PC-3 (cell line): ENCODE measurements around the gene MET. TPM values are rescaled to one million over a fixed set of nuclear protein-coding genes. Genes with fewer than 3 reads are reported as not detected.

Experiments
- ATAC-seq: fragments of 200-7000 bp; cut with Tn5 transposase; 2 replicates; pipeline ENCODE4 v1.9.1; 2020; ENCODE audit warnings: mild to moderate bottlenecking, moderate library complexity
- BruUV-seq: library from RNA; stranded (reverse); fragments of 400-500 nt; replicated peaks from 2 replicates; lab custom pipeline; 2021; lab: Mats Ljungman, UMichigan
- CTCF ChIA-PET: fragments of 300-600 bp; sonication (Branson Sonifier 250); formaldehyde crosslinking; loops from one replicate; lab custom pipeline; 2022; ENCODE audit warnings: antibody characterized with exemption; lab: Charles Lee
- POLR2A ChIA-PET: fragments of 300-600 bp; sonication (Branson Sonifier 250); formaldehyde crosslinking; loops from one replicate; lab custom pipeline; 2022; ENCODE audit warnings: antibody characterized with exemption; ENCODE audit not compliant: unreplicated experiment; lab: Charles Lee
- DNase-seq: peaks from one replicate; pipeline ENCODE4 v3.0.0-alpha.2; 2015
- H2AFZ ChIP-seq: fragments of 300-600 bp; sonication (generic); 2 replicates; pipeline ENCODE4 v1.6.0; 2016; ENCODE audit warnings: antibody characterized with exemption, low read length
- H3F3A ChIP-seq: fragments of 300-600 bp; sonication (generic); one replicate; pipeline ENCODE4 v1.6.0; 2017; ENCODE audit warnings: antibody characterized with exemption, low read length, control low read depth, mild to moderate bottlenecking; ENCODE audit not compliant: unreplicated experiment
- H3K27ac ChIP-seq: fragments of 300-600 bp; sonication (generic); 2 replicates; pipeline ENCODE4 v1.5.1; 2016; ENCODE audit warnings: mild to moderate bottlenecking, low read length
- H3K27me3 ChIP-seq: fragments of 300-600 bp; sonication (generic); 2 replicates; pipeline ENCODE4 v1.6.1; 2016; ENCODE audit warnings: low read length, mixed read lengths
- H3K36me3 ChIP-seq: fragments of 300-600 bp; sonication (generic); 2 replicates; pipeline ENCODE4 v1.6.1; 2016; ENCODE audit warnings: low read depth, mixed run types, low read length, mixed read lengths
- H3K4me1 ChIP-seq: fragments of 300-600 bp; sonication (generic); 2 replicates; pipeline ENCODE4 v1.5.1; 2016; ENCODE audit warnings: low read length; ENCODE audit not compliant: insufficient read depth
- H3K4me2 ChIP-seq: fragments of 300-600 bp; sonication (generic); 2 replicates; pipeline ENCODE4 v1.6.0; 2016; ENCODE audit warnings: low read length
- H3K4me3 ChIP-seq: fragments of 300-600 bp; sonication (generic); 2 replicates; pipeline ENCODE4 v1.5.1; 2016; ENCODE audit warnings: mild to moderate bottlenecking, low read length, mixed read lengths
- H3K79me2 ChIP-seq: fragments of 300-600 bp; sonication (generic); 2 replicates; pipeline ENCODE4 v1.6.1; 2017; ENCODE audit warnings: low read length, mixed read lengths
- H3K9ac ChIP-seq: fragments of 300-600 bp; sonication (generic); 2 replicates; pipeline ENCODE4 v1.6.0; 2016; ENCODE audit warnings: mild to moderate bottlenecking, low read length
- H3K9me2 ChIP-seq: fragments of 300-600 bp; sonication (generic); replicated peaks from 2 replicates; pipeline ENCODE4 v1.6.1; 2016; ENCODE audit warnings: mixed run types, low read length, mixed read lengths
- H3K9me3 ChIP-seq: fragments of 300-600 bp; sonication (generic); 2 replicates; pipeline ENCODE4 v1.6.1; 2016; ENCODE audit warnings: low read length, mixed read lengths
- H4K20me1 ChIP-seq: fragments of 300-600 bp; sonication (generic); 2 replicates; pipeline ENCODE4 v1.6.1; 2016; ENCODE audit warnings: low read length, mixed read lengths
- EZH2 ChIP-seq: fragments of 300-600 bp; sonication (generic); IDR thresholded peaks from one replicate; pipeline ENCODE4 v1.6.1; 2017; ENCODE audit warnings: antibody characterized with exemption, mild to moderate bottlenecking, low read length; ENCODE audit not compliant: unreplicated experiment
- EZH2phosphoT487 ChIP-seq: fragments of 300-600 bp; sonication (generic); IDR thresholded peaks from 2 replicates; pipeline ENCODE4 v1.6.1; 2018; ENCODE audit warnings: mild to moderate bottlenecking, antibody characterized with exemption, low read length, borderline replicate concordance
- intact Hi-C: fragments of 100-400 bp; cut with micrococcal nuclease; formaldehyde crosslinking; loops from 2 replicates; pipeline ENCODE4 v1.9.0; 2023
- total RNA-seq: library from RNA; depleted of rRNA; stranded (reverse); fragments of >200 nt; gene quantifications from 2 replicates; pipeline ENCODE4 v1.2.3, GENCODE V29; 2014
- TF ChIP-seq, protein P1 (sequence below): fragments of 300-600 bp; sonication (generic); conservative IDR thresholded peaks from 2 replicates; pipeline ENCODE4 v1.5.1; 2017; ENCODE audit warnings: antibody characterized with exemption, low read depth, mild to moderate bottlenecking, low read length

The MET gene
- total RNA-seq, 1 experiment from 2014 or later = 118 TPM

GRCh38 chr7:116801092-116801710 is 129.2 kb downstream of the MET start:
- Histone ChIP-seq H3K27me3 (no peaks in the 10 kb centered on the region), H4K20me1 (no peaks in the 10 kb centered on the region), H3F3A (no peaks in the 10 kb centered on the region), H3K27ac (peak overlapping the region; percentile 46), H3K36me3 (peaks cover 23% of the 10 kb centered on the region), H3K4me1 (peaks cover 55% of the 10 kb centered on the region), H3K9me3 (no peaks in the 10 kb centered on the region), H3K79me2 (no peaks in the 10 kb centered on the region), H3K4me3 (peak overlapping the region; percentile 12; the same call in 1 of the 2 replicates), H3K4me2 (peak overlapping the region; percentile 27), H3K9ac (no peak overlapping the region), H2AFZ (no peak overlapping the region), H3K9me2 (no peaks in the 10 kb centered on the region)
- no TSS peak for BruUV-seq
- DNase-seq = peak; percentile 73
- POLR2A ChIA-PET = no interaction called here
- CTCF ChIA-PET = interaction anchor here (0.6 to 0.7 kb wide), 2 partner anchors 39 to 93 kb away, joined by 3 read pairs; no protein-coding TSS in a partner anchor
- peak; percentile 71 for ATAC-seq
- TF ChIP-seq, protein P1, sequence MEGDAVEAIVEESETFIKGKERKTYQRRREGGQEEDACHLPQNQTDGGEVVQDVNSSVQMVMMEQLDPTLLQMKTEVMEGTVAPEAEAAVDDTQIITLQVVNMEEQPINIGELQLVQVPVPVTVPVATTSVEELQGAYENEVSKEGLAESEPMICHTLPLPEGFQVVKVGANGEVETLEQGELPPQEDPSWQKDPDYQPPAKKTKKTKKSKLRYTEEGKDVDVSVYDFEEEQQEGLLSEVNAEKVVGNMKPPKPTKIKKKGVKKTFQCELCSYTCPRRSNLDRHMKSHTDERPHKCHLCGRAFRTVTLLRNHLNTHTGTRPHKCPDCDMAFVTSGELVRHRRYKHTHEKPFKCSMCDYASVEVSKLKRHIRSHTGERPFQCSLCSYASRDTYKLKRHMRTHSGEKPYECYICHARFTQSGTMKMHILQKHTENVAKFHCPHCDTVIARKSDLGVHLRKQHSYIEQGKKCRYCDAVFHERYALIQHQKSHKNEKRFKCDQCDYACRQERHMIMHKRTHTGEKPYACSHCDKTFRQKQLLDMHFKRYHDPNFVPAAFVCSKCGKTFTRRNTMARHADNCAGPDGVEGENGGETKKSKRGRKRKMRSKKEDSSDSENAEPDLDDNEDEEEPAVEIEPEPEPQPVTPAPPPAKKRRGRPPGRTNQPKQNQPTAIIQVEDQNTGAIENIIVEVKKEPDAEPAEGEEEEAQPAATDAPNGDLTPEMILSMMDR = no peak
- TF ChIP-seq EZH2phosphoT487 (no peak), EZH2 (no peak)
- intact Hi-C loops = loop anchor here (10.0 kb wide), 1 partner anchor 356 kb away; no protein-coding TSS in a partner anchor

- Histone ChIP-seq H3K4me1 (peaks cover 50% of the 10 kb centered on the region), H3K27ac (peak overlapping the region; percentile 12; the same call in 1 of the 2 replicates), H4K20me1 (no peaks in the 10 kb centered on the region), H3K4me3 (no peak overlapping the region), H3K9ac (no peak overlapping the region), H3K79me2 (no peaks in the 10 kb centered on the region), H3K9me2 (no peaks in the 10 kb centered on the region), H3F3A (no peaks in the 10 kb centered on the region), H3K36me3 (peaks cover 13% of the 10 kb centered on the region; the same call in 1 of the 2 replicates), H2AFZ (no peak overlapping the region), H3K4me2 (no peak overlapping the region), H3K27me3 (no peaks in the 10 kb centered on the region), H3K9me3 (no peaks in the 10 kb centered on the region)
- no TSS peak for BruUV-seq
- DNase-seq (no peak), ATAC-seq (no peak)
- ChIA-PET CTCF (interaction anchor here (0.7 kb wide), 1 partner anchor 40 kb away, joined by 3 read pairs; no protein-coding TSS in a partner anchor), POLR2A (no interaction called here)
- TF ChIP-seq EZH2 (no peak), EZH2phosphoT487 (no peak)
- TF ChIP-seq, protein P1 = no peak
- intact Hi-C loops = loop anchor here (1.0 to 10.0 kb wide), 2 partner anchors 25 to 357 kb away; no protein-coding TSS in a partner anchor
These were observed 130.2 kb downstream of the MET start for GRCh38 chr7:116802144-116802745.
